GM13976 (cell line): Measurements from ENCODE around the gene CASP2.

Experiments used
- DNase-seq: peaks from one replicate; pipeline ENCODE4 v3.0.0; 2012; ENCODE audit warnings: low spot score
- CTCF ChIP-seq: IDR thresholded peaks from 2 replicates; pipeline ENCODE4 v1.5.1; 2012; ENCODE audit warnings: borderline replicate concordance, mild to moderate bottlenecking; ENCODE audit not compliant: insufficient read depth; ENCODE audit errors: extremely low read depth, missing control alignments, control extremely low read depth
- in situ Hi-C: fragments of 300-500 bp; cut with MboI; formaldehyde crosslinking; loops from one replicate; pipeline ENCODE4 v1.12.0; 2022; ENCODE audit warnings: low sequenced_read_pairs, mixed read lengths, inconsistent platforms; ENCODE audit not compliant: unreplicated experiment

CASP2 gene

GRCh38 chr7:143244321-143244720, 43.8 kb upstream of the CASP2 start:
- DNase-seq = no peak
- no peak for TF ChIP-seq CTCF
- in situ Hi-C loops = loop anchor here (25.0 kb wide), 1 partner anchor 168 kb away; the partner anchor contains the start of gene EPHA1

- no peak for TF ChIP-seq CTCF
- in situ Hi-C loops = loop anchor here (25.0 kb wide), 1 partner anchor 167 kb away; the partner anchor contains the start of gene EPHA1
- DNase-seq = no peak
Measured at GRCh38 chr7:143245123-143245522, 43.0 kb upstream of the CASP2 start.

GRCh38 chr7:143247372-143247771, 40.8 kb upstream of the CASP2 start:
- no peak for DNase-seq
- TF ChIP-seq CTCF = no peak
- in situ Hi-C loops = loop anchor here (25.0 kb wide), 1 partner anchor 165 kb away; the partner anchor contains the start of gene EPHA1

- DNase-seq = no peak
- in situ Hi-C loops = loop anchor here (25.0 kb wide), 1 partner anchor 163 kb away; the partner anchor contains the start of gene EPHA1
- TF ChIP-seq CTCF = no peak
Measured at GRCh38 chr7:143248761-143249354, 39.3 kb upstream of the CASP2 start.

GRCh38 chr7:143250199-143250598, 38.0 kb upstream of the CASP2 start:
- no peak for DNase-seq
- in situ Hi-C loops = loop anchor here (25.0 kb wide), 1 partner anchor 587 kb away; no protein-coding TSS in a partner anchor
- TF ChIP-seq CTCF = no peak

GRCh38 chr7:143250822-143251221, 37.3 kb upstream of the CASP2 start:
- in situ Hi-C loops = loop anchor here (25.0 kb wide), 1 partner anchor 586 kb away; no protein-coding TSS in a partner anchor
- TF ChIP-seq CTCF = no peak
- no peak for DNase-seq

GRCh38 chr7:143252006-143252405, 36.1 kb upstream of the CASP2 start:
- DNase-seq = no peak
- no peak for TF ChIP-seq CTCF
- in situ Hi-C loops = loop anchor here (25.0 kb wide), 1 partner anchor 585 kb away; no protein-coding TSS in a partner anchor
